Measurements from ENCODE around the gene ENPP1. TPM values are rescaled to one million over a fixed set of nuclear protein-coding genes. Genes with fewer than 3 reads are reported as not detected.

ENPP1 gene
- total and polyA plus RNA-seq, 8 donors = 4.8 to 46.6 (median 18.7) TPM

DNA sequence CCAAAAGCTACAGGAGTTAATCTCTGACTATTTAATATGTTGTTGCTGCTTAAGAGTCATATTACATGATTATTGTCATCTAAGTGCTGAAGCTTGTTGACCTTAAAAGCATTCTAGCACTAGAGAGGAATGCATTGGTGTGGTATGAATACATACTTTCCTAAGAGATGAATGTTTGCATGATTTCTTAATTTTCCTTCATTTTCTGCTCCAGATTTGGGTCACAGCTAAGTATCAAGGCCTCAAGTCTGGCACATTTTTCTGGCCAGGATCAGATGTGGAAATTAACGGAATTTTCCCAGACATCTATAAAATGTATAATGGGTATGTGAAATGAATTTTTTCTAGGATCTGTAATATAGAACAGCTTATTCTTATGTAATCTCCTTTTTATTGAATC is 53.6 kb downstream of the ENPP1 start:
- FAIRE-seq = no peak
- intact Hi-C loops (cut with DNase I) = no loop called here
- Histone ChIP-seq H3K4me3 (no peak overlapping the region), H3K27ac (no peak overlapping the region), H3K27me3 (no peaks in the 10 kb centered on the region), H3K9me3 (no peaks in the 10 kb centered on the region), H3K36me3 (no peaks in the 10 kb centered on the region), H3K4me1 (peaks cover 8 to 10% (median 8%) of the 10 kb centered on the region in 3 donors)
- TF ChIP-seq, protein P1, sequence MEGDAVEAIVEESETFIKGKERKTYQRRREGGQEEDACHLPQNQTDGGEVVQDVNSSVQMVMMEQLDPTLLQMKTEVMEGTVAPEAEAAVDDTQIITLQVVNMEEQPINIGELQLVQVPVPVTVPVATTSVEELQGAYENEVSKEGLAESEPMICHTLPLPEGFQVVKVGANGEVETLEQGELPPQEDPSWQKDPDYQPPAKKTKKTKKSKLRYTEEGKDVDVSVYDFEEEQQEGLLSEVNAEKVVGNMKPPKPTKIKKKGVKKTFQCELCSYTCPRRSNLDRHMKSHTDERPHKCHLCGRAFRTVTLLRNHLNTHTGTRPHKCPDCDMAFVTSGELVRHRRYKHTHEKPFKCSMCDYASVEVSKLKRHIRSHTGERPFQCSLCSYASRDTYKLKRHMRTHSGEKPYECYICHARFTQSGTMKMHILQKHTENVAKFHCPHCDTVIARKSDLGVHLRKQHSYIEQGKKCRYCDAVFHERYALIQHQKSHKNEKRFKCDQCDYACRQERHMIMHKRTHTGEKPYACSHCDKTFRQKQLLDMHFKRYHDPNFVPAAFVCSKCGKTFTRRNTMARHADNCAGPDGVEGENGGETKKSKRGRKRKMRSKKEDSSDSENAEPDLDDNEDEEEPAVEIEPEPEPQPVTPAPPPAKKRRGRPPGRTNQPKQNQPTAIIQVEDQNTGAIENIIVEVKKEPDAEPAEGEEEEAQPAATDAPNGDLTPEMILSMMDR (IDR thresholded peaks at IDR 0.05) = no peak
- DNase-seq = no peak
- ATAC-seq = no peak
- WGBS, 2 donors = 61 to 67% methylated on average over 1 of the region's 1 CpG

GRCh38 chr6:131862476-131862875 is 54.7 kb downstream of the ENPP1 start:
- H3K4me1 ChIP-seq = peaks cover 8 to 10% (median 8%) of the 10 kb centered on the region in 3 donors
- no peaks in the 10 kb centered on the region for H3K9me3 ChIP-seq
- ATAC-seq = no peak
- H3K4me3 ChIP-seq = no peak overlapping the region
- WGBS, 2 donors = 87% methylated on average over 5 of the region's 5 CpGs
- no peak for DNase-seq
- no peaks in the 10 kb centered on the region for H3K27me3 ChIP-seq
- intact Hi-C loops (cut with DNase I) = no loop called here
- H3K27ac ChIP-seq = no peak overlapping the region
- FAIRE-seq = no peak
- H3K36me3 ChIP-seq = no peaks in the 10 kb centered on the region
- TF ChIP-seq, protein P1 (IDR thresholded peaks at IDR 0.05) = no peak

- no peaks in the 10 kb centered on the region for H3K27me3 ChIP-seq
- no peak for FAIRE-seq
- H3K36me3 ChIP-seq = no peaks in the 10 kb centered on the region
- no peak for DNase-seq
- intact Hi-C loops (cut with DNase I) = no loop called here
- no peak overlapping the region for H3K27ac ChIP-seq
- ATAC-seq = no peak
- H3K9me3 ChIP-seq = no peaks in the 10 kb centered on the region
- H3K4me1 ChIP-seq = peaks cover 0 to 4% (median 0%) of the 10 kb centered on the region in 3 donors
- no peak overlapping the region for H3K4me3 ChIP-seq
- 26 to 28% methylated on average over 1 of the region's 1 CpG for WGBS, 2 donors
- TF ChIP-seq, protein P1 (IDR thresholded peaks at IDR 0.05) = no peak
These were observed 59.9 kb downstream of the ENPP1 start for GRCh38 chr6:131867744-131868143.

GRCh38 chr6:131868836-131869235 is 61.0 kb downstream of the ENPP1 start:
- Histone ChIP-seq H3K4me1 (peaks cover 0 to 4% (median 2%) of the 10 kb centered on the region in 3 donors), H3K4me3 (no peak overlapping the region), H3K27me3 (no peaks in the 10 kb centered on the region), H3K27ac (no peak overlapping the region), H3K9me3 (no peaks in the 10 kb centered on the region), H3K36me3 (no peaks in the 10 kb centered on the region)
- 75 to 76% methylated on average over 3 of the region's 3 CpGs for WGBS, 2 donors
- FAIRE-seq (no peak), ATAC-seq (no peak), DNase-seq (no peak)
- intact Hi-C loops (cut with DNase I) = no loop called here
- TF ChIP-seq, protein P1 (IDR thresholded peaks at IDR 0.05) = no peak

DNA sequence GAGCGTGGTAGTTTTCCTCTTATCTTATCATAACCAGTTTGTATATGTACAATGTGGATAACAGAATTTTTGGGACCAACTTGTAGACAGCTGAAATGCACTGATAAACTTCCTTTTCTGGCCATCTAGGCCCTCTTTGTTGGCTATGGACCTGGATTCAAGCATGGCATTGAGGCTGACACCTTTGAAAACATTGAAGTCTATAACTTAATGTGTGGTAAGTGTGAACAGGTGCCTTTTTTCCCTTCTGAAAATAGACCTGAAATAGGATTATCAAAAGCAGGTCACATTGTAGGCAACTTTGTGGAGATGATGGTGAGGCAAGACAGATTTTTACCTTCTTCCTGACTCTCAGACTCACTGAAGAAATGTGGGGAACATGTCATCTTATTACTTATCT is 67.8 kb downstream of the ENPP1 start:
- Histone ChIP-seq H3K9me3 (no peaks in the 10 kb centered on the region), H3K27me3 (no peaks in the 10 kb centered on the region), H3K36me3 (no peaks in the 10 kb centered on the region), H3K4me1 (peaks cover 0 to 22% (median 5%) of the 10 kb centered on the region in 3 donors), H3K4me3 (no peak overlapping the region), H3K27ac (peak overlapping the region in 2 of 4 donors; percentile 25 to 64)
- peak; percentile 72 to 95 (median 88) for ATAC-seq
- WGBS, 2 donors = 34 to 37% methylated on average over 1 of the region's 1 CpG
- DNase-seq = peak in 1 of 6 donors; percentile 37
- TF ChIP-seq, protein P1 (IDR thresholded peaks at IDR 0.05) = no peak
- intact Hi-C loops (cut with DNase I) = no loop called here
- FAIRE-seq = no peak
